ENCODE measurements around the gene RNF148.

The RNF148 gene

DNA sequence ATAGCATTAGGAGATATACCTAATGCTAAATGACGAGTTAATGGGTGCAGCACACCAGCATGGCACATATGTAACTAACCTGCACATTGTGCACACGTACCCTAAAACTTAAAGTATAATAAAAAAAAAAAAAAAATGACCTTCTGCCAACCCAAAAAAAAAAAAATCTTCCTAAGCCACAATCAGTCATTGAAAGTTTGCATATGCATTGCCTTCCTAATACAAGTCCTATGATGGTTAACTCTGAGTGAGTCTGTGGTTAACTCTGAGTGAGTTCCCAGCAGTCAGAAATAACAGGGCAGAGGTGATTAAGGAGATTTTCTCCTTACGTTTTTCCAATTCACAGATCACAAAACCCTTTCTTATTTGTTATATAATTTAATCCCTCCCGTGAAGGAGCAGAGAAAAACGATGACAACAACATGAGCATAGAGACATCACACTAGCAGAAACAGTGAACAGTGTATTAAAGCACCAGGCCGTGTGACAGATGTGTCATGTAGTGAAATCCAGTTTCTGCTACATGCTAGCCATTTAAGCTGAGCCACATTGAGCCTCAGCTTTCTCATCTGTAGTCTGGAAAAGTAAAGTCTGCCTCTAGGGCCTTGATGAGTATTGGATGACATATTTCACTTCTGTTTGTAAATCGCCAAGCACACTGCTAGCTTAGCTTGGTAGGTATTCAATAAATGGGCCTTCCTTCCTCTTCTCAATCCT, 7.4 kb upstream of the RNF148 start:
- TF ChIP-seq CTCF (IDR thresholded peaks at IDR 0.05; ENCODE audit: insufficient read depth, low read length) = no peak
- no peak for TF ChIP-seq REST (IDR thresholded peaks at IDR 0.05; ENCODE audit: insufficient replicate concordance, low read depth)
- TF ChIP-seq SPI1 (IDR thresholded peaks at IDR 0.05; ENCODE audit: borderline replicate concordance, low read depth) = no peak
- no peak for TF ChIP-seq GABPA (IDR thresholded peaks at IDR 0.05; ENCODE audit: low read depth)
- TF ChIP-seq POLR2AphosphoS5 (IDR thresholded peaks at IDR 0.05; ENCODE audit: low read depth) = no peak
- Histone ChIP-seq H3K27ac (replicated peaks) (no peak overlapping the region), H3K27me3 (ENCODE audit: insufficient read depth, poor library complexity, severe bottlenecking) (no peaks in the 10 kb centered on the region), H3K4me3 (replicated peaks; ENCODE audit: insufficient read depth, low read length) (no peak overlapping the region)
- no peak for DNase-seq (ENCODE audit: low read depth in 1 of 2, low spot score in 1 of 2)

DNA sequence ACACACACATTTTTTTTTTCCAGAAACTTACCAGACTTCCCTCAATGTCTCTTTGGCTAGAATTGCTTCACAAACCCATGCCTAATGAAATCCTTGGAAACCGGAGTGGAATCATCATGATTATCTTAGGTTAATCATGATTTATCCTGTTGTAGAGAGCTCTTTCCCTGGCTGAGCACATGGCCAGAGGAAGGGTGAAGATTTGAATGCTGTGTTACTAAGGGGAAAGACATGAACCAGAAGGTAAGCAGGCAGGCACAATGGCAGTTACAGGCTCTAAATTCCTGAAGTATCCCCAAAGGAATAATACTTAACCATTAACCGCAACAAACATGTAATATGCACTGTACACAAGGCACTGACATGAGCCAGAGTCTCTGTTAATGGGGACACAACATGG, 4.1 kb upstream of the RNF148 start:
- no peak for TF ChIP-seq REST (IDR thresholded peaks at IDR 0.05; ENCODE audit: insufficient replicate concordance, low read depth)
- TF ChIP-seq GABPA (IDR thresholded peaks at IDR 0.05; ENCODE audit: low read depth) = no peak
- no peak for TF ChIP-seq POLR2AphosphoS5 (IDR thresholded peaks at IDR 0.05; ENCODE audit: low read depth)
- TF ChIP-seq SPI1 (IDR thresholded peaks at IDR 0.05; ENCODE audit: borderline replicate concordance, low read depth) = no peak
- no peak for TF ChIP-seq CTCF (IDR thresholded peaks at IDR 0.05; ENCODE audit: insufficient read depth, low read length)
- no peak for DNase-seq (ENCODE audit: low read depth in 1 of 2, low spot score in 1 of 2)
- no peak overlapping the region for H3K27ac ChIP-seq (replicated peaks)

GRCh38 chr7:122699017-122699416, 3.7 kb downstream of the RNF148 start, which contains the start of gene RNF133:
RNF133 (minus strand) TSS chr7:122699117; CDS start chr7:122698918, 199 bp downstream.
- Histone ChIP-seq H3K4me3 (replicated peaks; ENCODE audit: insufficient read depth, low read length) (no peak within 1 kb of the TSS), H3K27me3 (ENCODE audit: insufficient read depth, poor library complexity, severe bottlenecking) (no peaks in the 10 kb centered on the region), H3K27ac (replicated peaks) (no peak within 1 kb of the TSS)
- no peak for TF ChIP-seq CTCF (IDR thresholded peaks at IDR 0.05; ENCODE audit: insufficient read depth, low read length)
- no peak for DNase-seq (ENCODE audit: low read depth in 1 of 2, low spot score in 1 of 2)

More for the DNA sequence above, 4.1 kb upstream of the RNF148 start:
- Histone ChIP-seq H3K4me3 (replicated peaks; ENCODE audit: insufficient read depth, low read length) (no peak overlapping the region), H3K27me3 (ENCODE audit: insufficient read depth, poor library complexity, severe bottlenecking) (no peaks in the 10 kb centered on the region)

DNA sequence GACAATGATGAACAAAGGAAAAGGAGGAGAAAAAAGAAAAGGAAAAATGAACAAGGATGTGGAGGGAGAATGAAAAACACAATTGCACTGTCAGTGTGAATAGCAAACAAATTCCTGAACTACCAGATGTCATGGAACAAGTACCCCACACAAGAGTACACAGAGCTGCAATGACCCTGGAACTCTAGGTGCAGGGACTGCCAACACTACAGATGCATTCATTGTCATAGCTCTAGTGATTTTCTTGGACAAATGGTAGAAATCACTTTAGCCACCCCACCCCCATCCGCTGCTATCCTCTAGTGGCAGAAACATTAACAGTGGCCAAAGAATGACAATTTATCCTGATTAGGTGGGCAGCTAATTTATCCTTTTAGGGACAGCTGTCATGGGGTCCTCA, 6.9 kb downstream of the RNF148 start:
- H3K27ac ChIP-seq (replicated peaks) = no peak overlapping the region
- TF ChIP-seq POLR2AphosphoS5 (IDR thresholded peaks at IDR 0.05; ENCODE audit: low read depth) (no peak), GABPA (IDR thresholded peaks at IDR 0.05; ENCODE audit: low read depth) (no peak), CTCF (IDR thresholded peaks at IDR 0.05; ENCODE audit: insufficient read depth, low read length) (no peak), REST (IDR thresholded peaks at IDR 0.05; ENCODE audit: insufficient replicate concordance, low read depth) (no peak), SPI1 (IDR thresholded peaks at IDR 0.05; ENCODE audit: borderline replicate concordance, low read depth) (no peak)
- H3K27me3 ChIP-seq (ENCODE audit: insufficient read depth, poor library complexity, severe bottlenecking) = no peaks in the 10 kb centered on the region
- H3K4me3 ChIP-seq (replicated peaks; ENCODE audit: insufficient read depth, low read length) = no peak overlapping the region
- DNase-seq (ENCODE audit: low read depth in 1 of 2, low spot score in 1 of 2) = no peak

Measured in HL-60 (cell line).